IPS DF 6.9 (cell line): Measurements from ENCODE around the gene GOLGA1.
"Not testable (repeated sequence)": the region's sequence is repeated elsewhere in the genome, so short reads cannot be mapped to it uniquely, and the experiment has no call there.

Experiments
- DNase-seq: peaks from one replicate; pipeline ENCODE4 v3.0.0-alpha.2; 2013; ENCODE audit warnings: low read depth, low spot score
- H3K27ac ChIP-seq: one replicate; pipeline ENCODE4 v1.5.1; 2013; ENCODE audit warnings: low read length, control low read depth
- H3K27me3 ChIP-seq: 2 replicates; pipeline ENCODE4 v1.6.1; 2013; ENCODE audit warnings: mild to moderate bottlenecking, low read length; ENCODE audit not compliant: control insufficient read depth, insufficient read depth
- H3K36me3 ChIP-seq: 2 replicates; pipeline ENCODE4 v1.6.1; 2013; ENCODE audit warnings: low read length; ENCODE audit not compliant: control insufficient read depth, insufficient read depth
- H3K4me1 ChIP-seq: 2 replicates; pipeline ENCODE4 v1.6.1; 2013; ENCODE audit warnings: low read length; ENCODE audit not compliant: control insufficient read depth, insufficient read depth
- H3K4me3 ChIP-seq: 2 replicates; pipeline ENCODE4 v1.5.1; 2013; ENCODE audit warnings: mild to moderate bottlenecking, low read length
- H3K9me3 ChIP-seq: 2 replicates; pipeline ENCODE4 v1.6.1; 2013; ENCODE audit warnings: low read length, inconsistent platforms; ENCODE audit not compliant: control insufficient read depth, insufficient read depth
- WGBS: extraction: QIAGEN DNeasy Blood & Tissue Kit; methylation state at CpG from one replicate; pipeline ENCODE4 v1.1.7; 2013; ENCODE audit warnings: mixed read lengths, missing lambda C conversion rate; ENCODE audit not compliant: insufficient read length, insufficient coverage; 5-methylcytosine and 5-hydroxymethylcytosine counted together

The GOLGA1 gene

GRCh38 chr9:124852121-124852828 is 88.6 kb downstream of the GOLGA1 start:
- DNase-seq = no peak
- Histone ChIP-seq H3K27ac (no peak overlapping the region), H3K9me3 (no peaks in the 10 kb centered on the region), H3K27me3 (no peaks in the 10 kb centered on the region), H3K4me1 (peaks cover 2% of the 10 kb centered on the region; the same call in 1 of the 2 replicates), H3K4me3 (no peak overlapping the region; the same call in 1 of the 2 replicates), H3K36me3 (peaks cover 7% of the 10 kb centered on the region)
- WGBS = no CpG with 5 or more reads among the region's 13 CpGs

- Histone ChIP-seq H3K27ac (no peak overlapping the region), H3K36me3 (no peaks in the 10 kb centered on the region; the same call in 1 of the 2 replicates), H3K4me1 (peaks cover 2% of the 10 kb centered on the region; the same call in 1 of the 2 replicates), H3K4me3 (no peak overlapping the region), H3K9me3 (no peaks in the 10 kb centered on the region), H3K27me3 (no peaks in the 10 kb centered on the region)
- WGBS = no CpG with 5 or more reads among the region's 10 CpGs
- DNase-seq = no peak
Observed at GRCh38 chr9:124849801-124850200, 91.1 kb downstream of the GOLGA1 start.

GRCh38 chr9:124846969-124847368 is 93.9 kb downstream of the GOLGA1 start:
- no peaks in the 10 kb centered on the region for H3K36me3 ChIP-seq
- H3K4me3 ChIP-seq = no peak overlapping the region
- no peaks in the 10 kb centered on the region for H3K27me3 ChIP-seq
- no peaks in the 10 kb centered on the region for H3K4me1 ChIP-seq
- no CpG with 5 or more reads among the region's 6 CpGs for WGBS
- DNase-seq = no peak
- no peaks in the 10 kb centered on the region for H3K9me3 ChIP-seq
- H3K27ac ChIP-seq = no peak overlapping the region

GRCh38 chr9:124846467-124846866 is 94.4 kb downstream of the GOLGA1 start:
- H3K4me3 ChIP-seq, H3K27me3 ChIP-seq, H3K9me3 ChIP-seq, H3K27ac ChIP-seq, H3K36me3 ChIP-seq, H3K4me1 ChIP-seq, DNase-seq: not testable (repeated sequence)
- WGBS = no CpG with 5 or more reads among the region's 9 CpGs

GRCh38 chr9:124844291-124844690 is 96.6 kb downstream of the GOLGA1 start:
- peaks cover 3% of the 10 kb centered on the region; the same call in 1 of the 2 replicates for H3K36me3 ChIP-seq
- H3K4me3 ChIP-seq = no peak overlapping the region
- no peaks in the 10 kb centered on the region for H3K9me3 ChIP-seq
- 0 out of 2 replicates have a peak, but pooled peaks cover 1% of the 10 kb centered on the region for H3K4me1 ChIP-seq
- H3K27me3 ChIP-seq = no peaks in the 10 kb centered on the region
- no peak for DNase-seq
- WGBS = no CpG with 5 or more reads among the region's 4 CpGs
- no peak overlapping the region for H3K27ac ChIP-seq

GRCh38 chr9:124843456-124844034 is 97.3 kb downstream of the GOLGA1 start:
- WGBS = no CpG with 5 or more reads among the region's 11 CpGs

GRCh38 chr9:124841075-124841821 is 99.6 kb downstream of the GOLGA1 start:
- Histone ChIP-seq H3K36me3 (peaks cover 3% of the 10 kb centered on the region; the same call in 1 of the 2 replicates), H3K27ac (no peak overlapping the region), H3K27me3 (no peaks in the 10 kb centered on the region), H3K9me3 (no peaks in the 10 kb centered on the region), H3K4me3 (no peak overlapping the region), H3K4me1 (0 out of 2 replicates have a peak, but pooled peaks cover 1% of the 10 kb centered on the region)
- WGBS = no CpG with 5 or more reads among the region's 14 CpGs
- no peak for DNase-seq

More at GRCh38 chr9:124843456-124844034, 97.3 kb downstream of the GOLGA1 start:
- DNase-seq = no peak
- no peaks in the 10 kb centered on the region for H3K27me3 ChIP-seq
- no peak overlapping the region for H3K4me3 ChIP-seq
- H3K4me1 ChIP-seq = 0 out of 2 replicates have a peak, but pooled peaks cover 1% of the 10 kb centered on the region
- H3K9me3 ChIP-seq = no peaks in the 10 kb centered on the region
- H3K36me3 ChIP-seq = peaks cover 3% of the 10 kb centered on the region; the same call in 1 of the 2 replicates
- H3K27ac ChIP-seq = no peak overlapping the region

- Histone ChIP-seq H3K9me3 (no peaks in the 10 kb centered on the region), H3K4me3 (no peak overlapping the region), H3K27ac (no peak overlapping the region), H3K4me1 (0 out of 2 replicates have a peak, but pooled peaks cover 1% of the 10 kb centered on the region), H3K27me3 (no peaks in the 10 kb centered on the region), H3K36me3 (peaks cover 3% of the 10 kb centered on the region; the same call in 1 of the 2 replicates)
- WGBS = no CpG with 5 or more reads among the region's 18 CpGs
- DNase-seq = no peak
Observed at GRCh38 chr9:124840300-124840833, 100.5 kb downstream of the GOLGA1 start.

GRCh38 chr9:124839612-124840299 is 101.1 kb downstream of the GOLGA1 start:
- Histone ChIP-seq H3K4me3 (no peak overlapping the region), H3K36me3 (peaks cover 3% of the 10 kb centered on the region; the same call in 1 of the 2 replicates), H3K27ac (no peak overlapping the region), H3K4me1 (0 out of 2 replicates have a peak, but pooled peaks cover 1% of the 10 kb centered on the region), H3K9me3 (no peaks in the 10 kb centered on the region), H3K27me3 (no peaks in the 10 kb centered on the region)
- DNase-seq = no peak
- no CpG with 5 or more reads among the region's 12 CpGs for WGBS
